H1 (cell line): ENCODE results near the gene DDHD1.

ENCODE experiments used
- FOSL1 ChIP-seq: IDR thresholded peaks from 2 replicates; pipeline ENCODE4 v1.6.1; 2011; ENCODE audit warnings: mild to moderate bottlenecking, low read depth, low read length, moderate library complexity; ENCODE audit not compliant: insufficient read depth
- NRF1 ChIP-seq: IDR thresholded peaks from 2 replicates; pipeline ENCODE4 v1.6.1; 2011; ENCODE audit warnings: mild to moderate bottlenecking, low read depth, low read length, improper control_type of control experiment
- POLR2AphosphoS5 ChIP-seq: IDR thresholded peaks from 2 replicates; pipeline ENCODE4 v1.6.1; 2011; ENCODE audit warnings: low read depth, low read length

DNA sequence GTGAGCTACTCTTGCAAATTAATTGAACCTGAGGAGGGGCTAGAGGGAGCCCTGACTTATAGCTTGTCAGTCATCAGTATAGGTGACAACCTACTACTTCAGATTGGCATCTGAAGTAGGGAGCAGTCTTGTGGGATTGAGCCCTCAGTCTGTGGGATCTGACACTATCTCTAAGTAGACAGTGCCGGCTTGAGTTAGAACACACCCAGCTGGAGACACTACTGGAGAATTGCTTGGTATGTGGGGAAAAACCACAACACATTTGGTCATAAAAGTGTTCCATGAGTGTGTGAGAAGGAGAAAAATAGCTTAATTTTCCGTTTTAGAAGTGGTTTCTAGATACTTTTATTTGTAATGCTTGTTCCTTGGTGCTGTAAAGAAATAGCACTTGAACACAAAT, 30.5 kb upstream of the DDHD1 start:
- TF ChIP-seq NRF1 (no peak), FOSL1 (no peak), POLR2AphosphoS5 (no peak)
